Neuronal stem cell (in vitro differentiated cells): Measurements from ENCODE around the gene DKK2.

Experiments
- DNase-seq: peaks from one replicate; pipeline ENCODE4 v3.0.0-alpha.2; 2013; ENCODE audit warnings: low spot score
- H2AFZ ChIP-seq: one replicate; pipeline ENCODE4 v1.6.1; 2013; ENCODE audit warnings: mild to moderate bottlenecking, low read length, inconsistent platforms
- H2AK5ac ChIP-seq: 2 replicates; pipeline ENCODE4 v1.6.1; 2013; ENCODE audit warnings: low read depth, mild to moderate bottlenecking, inconsistent platforms, low read length, moderate library complexity, mixed read lengths
- H2BK120ac ChIP-seq: 2 replicates; pipeline ENCODE4 v1.6.1; 2013; ENCODE audit warnings: low read depth, mild to moderate bottlenecking, inconsistent platforms, low read length, moderate library complexity, mixed read lengths
- H2BK12ac ChIP-seq: one replicate; pipeline ENCODE4 v1.6.1; 2013; ENCODE audit warnings: low read length, inconsistent platforms
- H2BK15ac ChIP-seq: 2 replicates; pipeline ENCODE4 v1.6.1; 2013; ENCODE audit warnings: mild to moderate bottlenecking, low read length, inconsistent platforms, mixed read lengths
- H2BK5ac ChIP-seq: one replicate; pipeline ENCODE4 v1.6.1; 2013; ENCODE audit warnings: inconsistent platforms, mild to moderate bottlenecking, low read length, moderate library complexity
- H3K14ac ChIP-seq: one replicate; pipeline ENCODE4 v1.6.1; 2013; ENCODE audit warnings: low read length, inconsistent platforms
- H3K18ac ChIP-seq: 2 replicates; pipeline ENCODE4 v1.6.1; 2013; ENCODE audit warnings: low read length, inconsistent platforms
- H3K23ac ChIP-seq: 2 replicates; pipeline ENCODE4 v1.6.1; 2013; ENCODE audit warnings: low read depth, mild to moderate bottlenecking, mixed read lengths, low read length, inconsistent platforms; ENCODE audit not compliant: poor library complexity
- H3K27ac ChIP-seq: replicated peaks from 3 replicates; pipeline ENCODE4 v1.5.1; 2013; ENCODE audit warnings: low read length, inconsistent platforms
- H3K27me3 ChIP-seq, 3 experiments: 2 replicates each; pipeline ENCODE4 v1.6.1; 2013; ENCODE audit warnings: low read length in 3 of 3, mild to moderate bottlenecking in 2 of 3, inconsistent platforms in 1 of 3, low read depth in 1 of 3, mixed read lengths in 1 of 3, moderate library complexity in 1 of 3; ENCODE audit not compliant: control insufficient read depth in 3 of 3, insufficient read depth in 3 of 3
- H3K36me3 ChIP-seq, 2 donors: replicated peaks in 1 of 2; 2 replicates each; pipeline ENCODE4 v1.6.1; 2013; ENCODE audit warnings: low read length in 2 of 2; ENCODE audit not compliant: control insufficient read depth in 2 of 2, insufficient read depth in 2 of 2
- H3K4ac ChIP-seq: 2 replicates; pipeline ENCODE4 v1.6.1; 2013; ENCODE audit warnings: inconsistent platforms, mild to moderate bottlenecking, low read length, moderate library complexity
- H3K4me1 ChIP-seq, 2 donors: 1 replicate in 1 of 2; 2 replicates in 1 of 2; pipeline ENCODE4 v1.6.1; 2013; ENCODE audit warnings: low read length in 2 of 2, low read depth in 1 of 2; ENCODE audit not compliant: control insufficient read depth in 2 of 2, insufficient read depth in 1 of 2
- H3K4me2 ChIP-seq: one replicate; pipeline ENCODE4 v1.6.1; 2013; ENCODE audit warnings: mild to moderate bottlenecking, low read length, inconsistent platforms; ENCODE audit not compliant: insufficient read depth, poor library complexity, severe bottlenecking
- H3K4me3 ChIP-seq, 2 donors: 2 replicates each; pipeline ENCODE4 v1.5.1; 2013; ENCODE audit warnings: low read length in 2 of 2, mild to moderate bottlenecking in 2 of 2, inconsistent platforms in 1 of 2, moderate library complexity in 1 of 2
- H3K79me1 ChIP-seq: one replicate; pipeline ENCODE4 v1.6.1; 2013; ENCODE audit warnings: low read depth, mild to moderate bottlenecking, inconsistent platforms, low read length, moderate library complexity
- H3K9ac ChIP-seq: one replicate; pipeline ENCODE4 v1.6.1; 2013; ENCODE audit warnings: mild to moderate bottlenecking, low read depth, low read length, inconsistent platforms; ENCODE audit not compliant: poor library complexity
- H3K9me3 ChIP-seq, 2 donors: replicated peaks in 1 of 2; 2 replicates each; pipeline versions ENCODE3 to v1.6.1; 2013; ENCODE audit warnings: low read length in 2 of 2, mild to moderate bottlenecking in 2 of 2, inconsistent platforms in 1 of 2, low read depth in 1 of 2, mixed read lengths in 1 of 2, moderate library complexity in 1 of 2; ENCODE audit not compliant: control insufficient read depth in 2 of 2, insufficient read depth in 1 of 2
- H4K8ac ChIP-seq: one replicate; pipeline ENCODE4 v1.6.1; 2013; ENCODE audit warnings: low read depth, mild to moderate bottlenecking, inconsistent platforms, low read length, moderate library complexity
- H4K91ac ChIP-seq: one replicate; pipeline ENCODE4 v1.6.1; 2013; ENCODE audit warnings: low read length, low read depth, mild to moderate bottlenecking, inconsistent platforms; ENCODE audit not compliant: poor library complexity
- WGBS, 2 donors: extraction: QIAGEN DNeasy Blood & Tissue Kit; methylation state at CpG; one replicate each; pipeline ENCODE4 v1.1.7; 2013; ENCODE audit warnings: missing lambda C conversion rate in 2 of 2, mixed read lengths in 1 of 2; ENCODE audit not compliant: insufficient read length in 2 of 2, insufficient replicate concordance in 1 of 2; ENCODE audit errors: extremely low coverage in 2 of 2; 5-methylcytosine and 5-hydroxymethylcytosine counted together

DKK2 gene

DNA sequence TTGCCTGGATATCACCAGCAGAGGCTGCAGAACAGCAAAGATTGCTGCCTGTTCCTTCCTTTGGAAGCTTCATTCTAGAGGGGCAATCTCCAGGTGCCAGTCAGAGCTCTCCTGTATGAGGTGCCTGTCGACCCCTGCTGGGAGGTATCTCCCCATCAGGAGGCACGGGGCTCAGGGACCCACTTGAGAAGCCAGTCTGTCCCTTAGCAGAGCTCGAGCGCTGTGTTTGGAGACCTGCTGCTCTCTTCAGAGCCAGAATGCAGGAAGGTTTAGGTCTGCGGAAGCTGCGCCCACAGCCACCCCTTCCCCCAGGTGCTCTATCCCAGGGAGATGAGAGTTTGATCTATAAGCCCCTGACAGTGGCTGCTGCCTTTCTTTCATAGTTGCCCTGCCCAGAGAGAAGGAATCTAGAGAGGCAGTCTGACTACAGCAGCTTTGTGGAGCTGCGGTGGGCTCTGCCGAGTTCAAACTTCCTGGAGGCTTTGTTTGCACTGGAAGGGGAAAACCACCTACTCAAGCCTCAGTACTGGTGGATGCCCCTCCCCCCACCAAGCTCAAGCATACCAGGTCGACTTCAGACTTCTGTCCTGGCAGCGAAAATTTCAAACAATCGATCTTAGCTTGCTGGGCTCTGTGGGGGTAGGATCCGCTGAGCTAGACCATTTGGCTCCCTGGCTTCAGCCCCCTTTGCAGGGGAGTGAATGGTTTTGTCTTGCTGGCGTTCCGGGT is 57.9 kb downstream of the DKK2 start:
- H3K27me3 ChIP-seq: no peaks in the 10 kb centered on the region
- H3K36me3 ChIP-seq: no peaks in the 10 kb centered on the region
- no peak overlapping the region for H2BK120ac ChIP-seq
- no peak overlapping the region for H4K91ac ChIP-seq
- H3K18ac ChIP-seq: peak overlapping the region; percentile 44
- peaks cover 0 to 3% of the 10 kb centered on the region in 2 donors for H3K4me1 ChIP-seq
- no peak for DNase-seq
- H3K4ac ChIP-seq: no peak overlapping the region
- no peak overlapping the region for H3K9ac ChIP-seq
- no peak overlapping the region for H3K4me3 ChIP-seq
- no peak overlapping the region for H3K23ac ChIP-seq
- no peak overlapping the region for H3K4me2 ChIP-seq
- no peaks in the 10 kb centered on the region for H3K79me1 ChIP-seq
- no peak overlapping the region for H4K8ac ChIP-seq
- H3K14ac ChIP-seq: no peak overlapping the region
- H2BK5ac ChIP-seq: no peak overlapping the region
- H2AK5ac ChIP-seq: no peak overlapping the region
- no peak overlapping the region for H3K27ac ChIP-seq
- peaks cover 0 to 2% of the 10 kb centered on the region in 2 donors for H3K9me3 ChIP-seq
- no CpG with 5 or more reads among the region's 14 CpGs for WGBS, 2 donors
- peak overlapping the region; percentile 86 for H2AFZ ChIP-seq
- H2BK15ac ChIP-seq: no peak overlapping the region
- no peak overlapping the region for H2BK12ac ChIP-seq

DNA sequence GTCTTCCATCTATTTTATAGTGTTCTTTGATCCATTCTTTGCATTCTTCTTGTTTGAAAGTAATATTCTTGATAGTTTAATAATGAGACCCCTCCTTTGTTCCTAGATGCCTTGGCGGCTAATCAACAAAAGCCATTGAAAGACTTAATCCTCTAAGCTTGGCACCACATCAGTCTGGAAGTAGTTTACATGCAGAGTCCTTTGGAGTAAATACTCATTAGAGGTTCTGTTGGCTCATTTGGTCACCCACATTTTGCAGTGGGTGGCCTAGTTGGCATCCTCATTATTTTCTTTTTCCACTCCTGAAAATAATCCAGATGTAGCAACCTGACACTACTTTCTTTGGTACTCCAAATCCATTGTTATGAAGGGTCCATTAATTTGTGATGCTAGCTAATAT is 64.5 kb downstream of the DKK2 start:
- Histone ChIP-seq H3K23ac (no peak overlapping the region), H3K36me3 (no peaks in the 10 kb centered on the region), H4K91ac (no peak overlapping the region), H3K9me3 (no peaks in the 10 kb centered on the region), H2BK120ac (no peak overlapping the region), H3K4me2 (no peak overlapping the region), H3K14ac (no peak overlapping the region), H3K27me3 (no peaks in the 10 kb centered on the region), H3K4me3 (no peak overlapping the region), H3K18ac (no peak overlapping the region), H2AFZ (no peak overlapping the region), H4K8ac (no peak overlapping the region), H2BK15ac (no peak overlapping the region), H2AK5ac (no peak overlapping the region), H2BK12ac (no peak overlapping the region), H3K4ac (no peak overlapping the region), H2BK5ac (no peak overlapping the region), H3K9ac (no peak overlapping the region), H3K27ac (no peak overlapping the region), H3K4me1 (peaks cover 0 to 2% of the 10 kb centered on the region in 2 donors), H3K79me1 (no peaks in the 10 kb centered on the region)
- WGBS, 2 donors: no CpG with 5 or more reads among the region's 1 CpG
- peak; percentile 9 for DNase-seq

DNA sequence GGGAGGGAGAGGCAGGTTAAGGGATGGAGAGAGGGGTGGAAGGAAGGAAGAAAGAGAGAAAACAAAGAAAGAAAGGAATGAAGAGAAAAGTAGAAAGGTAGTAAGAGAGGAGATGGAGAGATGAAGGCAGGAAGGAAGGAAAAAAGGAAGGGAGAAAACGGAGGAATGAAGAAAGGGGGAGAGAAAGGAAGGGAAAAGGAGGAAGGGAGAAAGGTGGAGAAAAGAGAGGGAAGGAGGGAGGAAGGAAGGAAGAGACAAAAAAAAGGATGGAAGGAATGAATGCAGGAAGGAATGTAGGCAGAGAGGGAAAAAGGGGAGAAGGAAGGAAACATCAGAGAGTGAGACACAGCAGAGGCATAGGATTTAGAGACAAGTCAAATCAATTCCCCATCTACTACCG is 68.2 kb downstream of the DKK2 start:
- H3K79me1 ChIP-seq: no peaks in the 10 kb centered on the region
- peaks cover 0 to 2% of the 10 kb centered on the region in 2 donors for H3K4me1 ChIP-seq
- no peaks in the 10 kb centered on the region for H3K36me3 ChIP-seq
- H2AFZ ChIP-seq: no peak overlapping the region
- no peak overlapping the region for H2BK5ac ChIP-seq
- DNase-seq: no peak
- no peak overlapping the region for H2BK15ac ChIP-seq
- no peaks in the 10 kb centered on the region for H3K27me3 ChIP-seq
- H3K9me3 ChIP-seq: no peaks in the 10 kb centered on the region
- H3K4me3 ChIP-seq: no peak overlapping the region
- no peak overlapping the region for H4K8ac ChIP-seq
- no peak overlapping the region for H3K9ac ChIP-seq
- no peak overlapping the region for H3K27ac ChIP-seq
- no peak overlapping the region for H3K4me2 ChIP-seq
- H2AK5ac ChIP-seq: no peak overlapping the region
- WGBS, 2 donors: 100% methylated on average over 1 of the region's 2 CpGs; no CpG with 5 or more reads in 1 of the 2 donors
- H3K14ac ChIP-seq: no peak overlapping the region
- H3K18ac ChIP-seq: no peak overlapping the region
- no peak overlapping the region for H2BK12ac ChIP-seq
- no peak overlapping the region for H3K4ac ChIP-seq
- H3K23ac ChIP-seq: no peak overlapping the region
- H4K91ac ChIP-seq: no peak overlapping the region
- H2BK120ac ChIP-seq: no peak overlapping the region

DNA sequence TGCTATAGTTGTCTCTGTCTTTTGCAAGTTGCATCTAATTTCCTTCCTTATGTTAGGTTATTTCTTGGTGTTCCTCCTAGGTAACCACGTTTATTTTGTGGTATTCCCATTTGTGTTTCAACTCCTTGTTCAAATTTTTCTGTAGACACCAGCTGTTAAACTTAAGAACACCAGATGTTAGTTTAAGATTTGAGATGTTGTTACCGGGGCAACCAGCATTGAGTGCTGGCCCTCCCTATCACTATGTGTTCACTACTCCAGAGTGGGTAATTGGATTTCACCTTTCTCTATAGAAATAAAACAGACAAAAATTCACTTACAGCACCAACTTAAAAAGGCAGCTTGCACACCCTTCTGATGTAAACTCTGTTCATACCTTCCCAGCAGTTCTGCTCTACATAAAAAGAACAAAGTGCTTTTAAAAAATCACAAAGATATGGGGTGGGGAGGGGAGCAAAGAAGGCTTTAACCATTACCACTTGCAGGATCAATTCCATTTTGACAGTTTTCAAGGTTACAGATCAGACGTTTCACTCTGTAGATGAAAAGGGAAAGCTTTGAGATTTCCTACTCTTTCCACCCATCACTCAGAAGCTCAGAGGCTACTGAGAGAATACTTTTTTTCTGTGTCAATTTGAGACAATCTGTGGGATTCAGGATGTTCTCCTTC is 82.9 kb downstream of the DKK2 start:
- H2BK15ac ChIP-seq: no peak overlapping the region
- WGBS, 2 donors: no CpG with 5 or more reads among the region's 3 CpGs
- no peaks in the 10 kb centered on the region for H3K9me3 ChIP-seq
- H3K14ac ChIP-seq: no peak overlapping the region
- H3K36me3 ChIP-seq: no peaks in the 10 kb centered on the region
- no peak for DNase-seq
- H2BK5ac ChIP-seq: no peak overlapping the region
- no peak overlapping the region for H3K27ac ChIP-seq
- H4K91ac ChIP-seq: no peak overlapping the region
- H3K4ac ChIP-seq: no peak overlapping the region
- no peak overlapping the region for H2BK12ac ChIP-seq
- H3K9ac ChIP-seq: no peak overlapping the region
- H4K8ac ChIP-seq: no peak overlapping the region
- no peak overlapping the region for H3K23ac ChIP-seq
- no peak overlapping the region for H3K4me3 ChIP-seq
- H3K79me1 ChIP-seq: no peaks in the 10 kb centered on the region
- no peaks in the 10 kb centered on the region for H3K4me1 ChIP-seq
- no peak overlapping the region for H3K18ac ChIP-seq
- no peaks in the 10 kb centered on the region for H3K27me3 ChIP-seq
- no peak overlapping the region for H2AFZ ChIP-seq
- no peak overlapping the region for H2BK120ac ChIP-seq
- H2AK5ac ChIP-seq: no peak overlapping the region
- no peak overlapping the region for H3K4me2 ChIP-seq
